Thyroid gland (tissue), 4 donors: ENCODE data around the gene ERBB2.

Experiments used
- POLR2A ChIP-seq, 2 donors: fragments of 450-650 bp; IDR thresholded peaks; one replicate each; pipeline ENCODE4 v1.6.1; 2017; ENCODE audit warnings: antibody characterized with exemption in 2 of 2, mild to moderate bottlenecking in 2 of 2, moderate library complexity in 1 of 2
- TF ChIP-seq, protein P1 (sequence below), 6 experiments: fragments of 200-600 bp in 3 of 6; fragments of 450-650 bp in 3 of 6; sonication (generic) in 3 of 6; IDR thresholded peaks; one replicate each; pipeline ENCODE4 v1.5.1; 2016 to 2019; ENCODE audit warnings: antibody characterized with exemption in 6 of 6, mild to moderate bottlenecking in 2 of 6, inconsistent platforms in 1 of 6, moderate library complexity in 1 of 6

- TF ChIP-seq, protein P1, sequence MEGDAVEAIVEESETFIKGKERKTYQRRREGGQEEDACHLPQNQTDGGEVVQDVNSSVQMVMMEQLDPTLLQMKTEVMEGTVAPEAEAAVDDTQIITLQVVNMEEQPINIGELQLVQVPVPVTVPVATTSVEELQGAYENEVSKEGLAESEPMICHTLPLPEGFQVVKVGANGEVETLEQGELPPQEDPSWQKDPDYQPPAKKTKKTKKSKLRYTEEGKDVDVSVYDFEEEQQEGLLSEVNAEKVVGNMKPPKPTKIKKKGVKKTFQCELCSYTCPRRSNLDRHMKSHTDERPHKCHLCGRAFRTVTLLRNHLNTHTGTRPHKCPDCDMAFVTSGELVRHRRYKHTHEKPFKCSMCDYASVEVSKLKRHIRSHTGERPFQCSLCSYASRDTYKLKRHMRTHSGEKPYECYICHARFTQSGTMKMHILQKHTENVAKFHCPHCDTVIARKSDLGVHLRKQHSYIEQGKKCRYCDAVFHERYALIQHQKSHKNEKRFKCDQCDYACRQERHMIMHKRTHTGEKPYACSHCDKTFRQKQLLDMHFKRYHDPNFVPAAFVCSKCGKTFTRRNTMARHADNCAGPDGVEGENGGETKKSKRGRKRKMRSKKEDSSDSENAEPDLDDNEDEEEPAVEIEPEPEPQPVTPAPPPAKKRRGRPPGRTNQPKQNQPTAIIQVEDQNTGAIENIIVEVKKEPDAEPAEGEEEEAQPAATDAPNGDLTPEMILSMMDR (IDR thresholded peaks at IDR 0.05): no peak
- TF ChIP-seq POLR2A (IDR thresholded peaks at IDR 0.05): peak in 1 of 2 donors; percentile 39
Observed at GRCh38 chr17:39702901-39703893, 3.3 kb downstream of the ERBB2 start.
